Activated CD8-positive, alpha-beta T cell treated with anti-CD3 and anti-CD28 coated beads, Interleukin-2, amount 10 ng/mL, durations not matched to agents 7 days and 5 days (primary cell): ENCODE measurements around the gene EXT2. TPM values are rescaled to one million over a fixed set of nuclear protein-coding genes. Genes with fewer than 3 reads are reported as not detected.
A peak's percentile ranks its signal among the peaks of the same experiment; 100 is the strongest.

Experiments
- ATAC-seq: fragments of 150-1000 bp; cut with Tn5 transposase; one replicate; pipeline ENCODE4 v1.10.0; 2021; ENCODE audit warnings: moderate library complexity
- CTCF ChIA-PET: fragments of 350-600 bp; sonication (Branson Sonifier 250); formaldehyde crosslinking; loops from one replicate; lab custom pipeline; 2021; ENCODE audit warnings: antibody characterized with exemption; lab: Charles Lee
- POLR2A ChIA-PET: fragments of 350-600 bp; sonication (Branson Sonifier 250); formaldehyde crosslinking; loops from one replicate; lab custom pipeline; 2021; ENCODE audit warnings: antibody characterized with exemption; lab: Charles Lee
- DNase-seq: peaks from one replicate; pipeline ENCODE4 v3.0.0-alpha.2; 2020
- H3K27ac Mint-ChIP-seq: one replicate; pipeline ENCODE4 v1.8.0; 2021; ENCODE audit warnings: mild to moderate bottlenecking, mixed read lengths
- H3K27me3 Mint-ChIP-seq: one replicate; pipeline ENCODE4 v1.8.0; 2021; ENCODE audit warnings: low read depth, mixed read lengths
- H3K36me3 Mint-ChIP-seq: one replicate; pipeline ENCODE4 v1.8.0; 2021; ENCODE audit warnings: low read depth, mixed read lengths
- H3K4me1 Mint-ChIP-seq: one replicate; pipeline ENCODE4 v1.8.0; 2021; ENCODE audit warnings: low read depth, mixed read lengths
- H3K4me3 Mint-ChIP-seq: one replicate; pipeline ENCODE4 v1.8.0; 2021; ENCODE audit warnings: mild to moderate bottlenecking, mixed read lengths
- H3K9me3 Mint-ChIP-seq: one replicate; pipeline ENCODE4 v1.8.0; 2022; ENCODE audit warnings: mixed read lengths; ENCODE audit not compliant: insufficient read depth
- total RNA-seq, 2 experiments: library from RNA; stranded (reverse); gene quantifications; one replicate each; pipeline ENCODE4 v1.2.3, GENCODE V29; 2021

EXT2 gene
- total RNA-seq, result 10 to 100 TPM; 18.4 to 22.5 TPM

GRCh38 chr11:44095506-44096359 is at the start of gene EXT2:
Gene EXT2 (plus strand): TSS chr11:44095678. CDS start chr11:44107713, 12,035 bp downstream.
- peak within 1 kb of the TSS; percentile 83 for H3K4me3 Mint-ChIP-seq
- H3K27me3 Mint-ChIP-seq, result peaks cover 9% of the 10 kb centered on the region
- H3K9me3 Mint-ChIP-seq, result no peaks in the 10 kb centered on the region
- H3K27ac Mint-ChIP-seq, result no peak within 1 kb of the TSS
- DNase-seq (peak; percentile 88), ATAC-seq (peak; percentile 97)
- POLR2A ChIA-PET, result no interaction called here
- CTCF ChIA-PET, result interaction anchor here (0.8 to 4.6 kb wide), 23 partner anchors 10 to 443 kb away, joined by 3 to 94 read pairs (median 5); no protein-coding TSS in a partner anchor
- no peaks in the 10 kb centered on the region for H3K36me3 Mint-ChIP-seq
- H3K4me1 Mint-ChIP-seq, result peaks cover 26% of the 10 kb centered on the region

DNA sequence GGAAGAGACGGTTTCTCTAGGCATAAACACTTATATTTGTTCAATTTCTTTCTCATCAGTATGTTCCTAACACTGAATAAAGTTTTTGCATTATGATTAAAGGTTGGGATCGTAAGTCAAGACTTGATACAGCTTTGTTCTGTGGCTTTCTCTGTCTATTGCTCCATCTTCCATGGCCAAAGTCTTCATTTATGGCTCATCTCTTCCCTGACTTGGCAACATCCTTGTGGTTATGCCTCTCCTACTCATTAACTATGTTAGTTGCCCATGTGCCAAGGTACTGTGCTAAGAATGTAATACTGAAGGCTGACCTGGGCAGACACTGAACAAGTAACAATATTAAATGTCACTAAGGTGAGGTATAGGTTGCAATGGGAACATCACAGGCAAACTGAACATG is 49.3 kb upstream of the EXT2 start:
- H3K36me3 Mint-ChIP-seq, result no peaks in the 10 kb centered on the region
- no peak for DNase-seq
- ATAC-seq, result no peak

GRCh38 chr11:44047298-44047697 is 48.2 kb upstream of the EXT2 start:
- POLR2A ChIA-PET, result interaction anchor here (0.7 kb wide), 1 partner anchor 107 kb away, joined by 3 read pairs; no protein-coding TSS in a partner anchor
- CTCF ChIA-PET, result no interaction called here
- ATAC-seq, result no peak

More for the DNA sequence above, 49.3 kb upstream of the EXT2 start:
- peaks cover 3% of the 10 kb centered on the region for H3K27me3 Mint-ChIP-seq
- H3K27ac Mint-ChIP-seq, result no peak overlapping the region
- CTCF ChIA-PET, result no interaction called here
- no peaks in the 10 kb centered on the region for H3K4me1 Mint-ChIP-seq
- H3K4me3 Mint-ChIP-seq, result no peak overlapping the region
- peaks cover 3% of the 10 kb centered on the region for H3K9me3 Mint-ChIP-seq
- POLR2A ChIA-PET, result no interaction called here

DNA sequence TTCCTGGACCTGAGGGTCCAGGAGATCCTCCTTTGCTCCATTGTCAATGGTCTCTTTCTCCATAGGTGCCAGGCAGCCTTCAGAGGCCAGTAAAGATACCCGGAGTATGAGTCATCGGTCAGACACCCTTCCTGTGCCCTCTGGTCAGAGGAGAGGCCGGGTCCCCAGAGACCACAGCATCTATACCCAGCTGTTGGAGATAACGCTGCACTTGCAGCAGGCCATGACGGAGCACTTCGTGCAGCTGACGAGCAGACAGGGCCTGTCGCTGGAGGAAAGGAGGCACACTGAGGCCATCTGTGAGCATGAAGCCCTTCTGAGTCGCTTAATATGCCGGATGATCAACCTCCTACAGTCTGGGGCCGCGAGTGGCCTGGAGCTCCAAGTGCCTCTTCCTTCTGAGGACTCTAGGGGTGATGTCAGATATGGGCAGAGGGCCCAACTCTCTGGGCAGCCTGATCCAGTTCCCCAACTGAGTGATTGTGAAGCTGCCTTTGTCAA is 47.5 kb upstream of the EXT2 start, which contains the start of gene ACCSL:
Gene ACCSL, plus strand, starts transcription at position 51 of the 501 bp plus-strand sequence. Its CDS starts 56 bp downstream, at position 107.
- ChIA-PET POLR2A (no interaction called here), CTCF (no interaction called here)
- no peak for ATAC-seq
- H3K27ac Mint-ChIP-seq, result no peak within 1 kb of the TSS
- no peaks in the 10 kb centered on the region for H3K9me3 Mint-ChIP-seq
- no peaks in the 10 kb centered on the region for H3K4me1 Mint-ChIP-seq
- peaks cover 3% of the 10 kb centered on the region for H3K27me3 Mint-ChIP-seq
- H3K36me3 Mint-ChIP-seq, result no peaks in the 10 kb centered on the region
- DNase-seq, result no peak
- H3K4me3 Mint-ChIP-seq, result no peak within 1 kb of the TSS

More at GRCh38 chr11:44047298-44047697, 48.2 kb upstream of the EXT2 start:
- H3K27ac Mint-ChIP-seq, result no peak overlapping the region
- H3K4me1 Mint-ChIP-seq, result no peaks in the 10 kb centered on the region
- no peaks in the 10 kb centered on the region for H3K9me3 Mint-ChIP-seq
- H3K4me3 Mint-ChIP-seq, result no peak overlapping the region
- H3K36me3 Mint-ChIP-seq, result no peaks in the 10 kb centered on the region
- H3K27me3 Mint-ChIP-seq, result peaks cover 3% of the 10 kb centered on the region
- no peak for DNase-seq

GRCh38 chr11:44049832-44050231 is 45.6 kb upstream of the EXT2 start:
- Mint-ChIP-seq H3K27ac (no peak overlapping the region), H3K9me3 (no peaks in the 10 kb centered on the region), H3K36me3 (no peaks in the 10 kb centered on the region), H3K4me1 (no peaks in the 10 kb centered on the region), H3K27me3 (no peaks in the 10 kb centered on the region), H3K4me3 (no peak overlapping the region)
- no peak for DNase-seq
- no peak for ATAC-seq
- ChIA-PET POLR2A (no interaction called here), CTCF (no interaction called here)

GRCh38 chr11:44051171-44051570 is 44.3 kb upstream of the EXT2 start:
- Mint-ChIP-seq H3K4me1 (no peaks in the 10 kb centered on the region), H3K4me3 (no peak overlapping the region), H3K9me3 (no peaks in the 10 kb centered on the region), H3K27me3 (peaks cover 3% of the 10 kb centered on the region), H3K36me3 (no peaks in the 10 kb centered on the region), H3K27ac (no peak overlapping the region)
- ATAC-seq (no peak), DNase-seq (no peak)
- ChIA-PET CTCF (no interaction called here), POLR2A (no interaction called here)

- Mint-ChIP-seq H3K27me3 (peaks cover 3% of the 10 kb centered on the region), H3K9me3 (no peaks in the 10 kb centered on the region), H3K4me1 (no peaks in the 10 kb centered on the region), H3K27ac (no peak overlapping the region), H3K4me3 (no peak overlapping the region), H3K36me3 (no peaks in the 10 kb centered on the region)
- POLR2A ChIA-PET, result no interaction called here
- CTCF ChIA-PET, result interaction anchor here (0.9 to 2.7 kb wide), 3 partner anchors 37 to 82 kb away, joined by 3 to 12 read pairs (median 3); partner anchors contain the start of gene EXT2
- DNase-seq, result no peak
- no peak for ATAC-seq
These were observed 38.1 kb upstream of the EXT2 start for GRCh38 chr11:44057340-44057739.

DNA sequence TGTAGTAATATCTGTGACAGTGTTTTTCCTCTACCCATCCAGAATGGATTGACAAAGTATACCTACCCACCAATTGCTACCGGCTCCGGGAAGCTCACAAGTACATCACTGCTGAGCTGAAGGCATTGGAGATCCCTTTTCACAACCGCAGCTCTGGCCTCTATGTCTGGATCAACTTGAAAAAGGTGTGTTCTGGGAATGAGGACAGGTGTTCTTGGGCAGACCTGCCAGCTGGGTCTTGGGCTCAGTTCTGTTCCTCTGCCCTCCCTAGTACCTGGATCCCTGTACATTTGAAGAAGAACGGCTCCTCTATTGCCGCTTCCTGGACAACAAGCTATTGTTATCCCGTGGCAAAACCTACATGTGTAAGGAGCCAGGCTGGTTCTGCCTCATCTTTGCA is 37.2 kb upstream of the EXT2 start:
- no peak overlapping the region for H3K27ac Mint-ChIP-seq
- CTCF ChIA-PET, result interaction anchor here (1.4 to 2.7 kb wide), 2 partner anchors 36 to 75 kb away, joined by 3 to 12 read pairs; partner anchors contain the start of gene EXT2
- POLR2A ChIA-PET, result no interaction called here
- DNase-seq (no peak), ATAC-seq (no peak)
- no peaks in the 10 kb centered on the region for H3K4me1 Mint-ChIP-seq
- H3K36me3 Mint-ChIP-seq, result no peaks in the 10 kb centered on the region
- peaks cover 3% of the 10 kb centered on the region for H3K27me3 Mint-ChIP-seq
- no peak overlapping the region for H3K4me3 Mint-ChIP-seq
- H3K9me3 Mint-ChIP-seq, result no peaks in the 10 kb centered on the region

DNA sequence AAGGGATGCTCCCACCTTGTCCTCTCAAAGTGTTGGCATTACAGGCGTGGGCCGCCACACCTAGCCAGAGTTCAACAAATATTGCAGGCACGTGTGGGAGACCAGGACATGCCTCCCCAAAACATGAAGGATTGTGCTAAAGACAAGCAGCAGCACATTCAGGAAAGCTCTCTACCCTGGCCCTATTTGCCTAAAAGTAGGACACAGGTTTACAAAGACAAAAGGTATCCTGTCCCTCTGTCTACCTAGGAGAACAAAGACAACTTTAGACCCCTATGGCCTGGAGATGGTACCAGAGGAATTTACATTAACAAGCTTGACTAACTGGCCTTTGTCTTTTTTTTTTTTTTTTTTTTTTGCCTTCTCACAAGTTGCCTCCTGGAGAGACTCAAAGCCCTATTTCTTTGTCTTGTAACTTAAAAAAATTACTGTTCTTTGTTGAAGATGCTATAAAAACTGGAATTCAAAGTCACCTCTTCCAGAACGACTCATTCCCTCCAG is 30.3 kb upstream of the EXT2 start:
- ATAC-seq, result no peak

DNA sequence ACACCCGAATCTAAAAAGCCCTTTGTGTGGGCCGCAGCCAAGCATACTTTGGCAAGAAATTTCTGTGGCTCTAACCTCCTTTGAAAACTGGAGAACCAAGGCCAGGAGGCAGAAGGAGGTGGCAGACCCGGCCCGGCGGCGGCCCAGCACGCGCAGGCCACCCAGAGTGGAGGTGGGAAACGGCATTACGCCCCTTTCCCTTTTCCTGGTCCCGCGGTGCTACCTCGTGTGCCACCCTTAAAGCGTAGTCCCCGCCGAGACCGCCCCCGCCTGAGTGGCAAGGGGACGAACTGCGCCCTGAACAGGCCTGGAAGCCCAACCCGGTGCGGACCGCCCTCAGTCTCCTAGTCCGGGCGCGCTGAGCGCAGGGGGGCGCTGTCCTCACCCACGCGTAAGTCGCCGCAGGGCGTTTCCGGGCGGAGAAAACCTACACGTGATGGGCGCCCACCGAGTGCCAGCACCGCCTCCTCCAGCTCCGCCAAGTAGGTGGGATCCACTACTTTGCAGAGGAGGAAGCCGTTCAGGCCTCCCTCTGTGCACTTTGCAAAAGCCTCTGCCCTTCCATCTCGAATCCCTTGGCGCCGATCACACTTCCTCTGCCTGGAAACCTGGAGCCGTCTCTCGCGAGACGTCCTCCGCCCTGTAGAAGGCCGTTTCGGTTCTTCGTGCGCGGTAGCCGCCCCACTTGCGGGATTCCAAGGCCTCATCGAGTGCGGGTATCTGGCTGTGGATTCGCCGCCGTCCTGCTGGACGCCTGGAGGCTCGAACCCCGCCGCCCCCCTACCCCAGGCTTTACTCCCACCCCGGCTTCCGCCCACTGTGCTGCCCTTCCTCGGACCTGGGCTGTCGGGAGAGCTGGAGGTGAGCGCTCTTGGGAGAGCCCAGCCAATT is 29.4 kb upstream of the EXT2 start, which contains the start of gene ACCS:
Gene ACCS, plus strand, starts transcription at position 430 of the 891 bp plus-strand sequence. CDS start 1,358 bp downstream, outside the sequence.
- H3K9me3 Mint-ChIP-seq, result no peaks in the 10 kb centered on the region
- H3K4me1 Mint-ChIP-seq, result peaks cover 26% of the 10 kb centered on the region
- DNase-seq (peak; percentile 93), ATAC-seq (peak; percentile 97)
- ChIA-PET POLR2A (interaction anchor here (0.6 kb wide), 1 partner anchor 292 kb away, joined by 3 read pairs; no protein-coding TSS in a partner anchor), CTCF (interaction anchor here (1.1 to 2.2 kb wide), 5 partner anchors 20 to 40 kb away, joined by 3 to 10 read pairs (median 7); no protein-coding TSS in a partner anchor)
- no peaks in the 10 kb centered on the region for H3K36me3 Mint-ChIP-seq
- H3K27ac Mint-ChIP-seq, result peak within 1 kb of the TSS; percentile 87
- H3K27me3 Mint-ChIP-seq, result peaks cover 6% of the 10 kb centered on the region
- H3K4me3 Mint-ChIP-seq, result peak within 1 kb of the TSS; percentile 82

More for the DNA sequence above, 30.3 kb upstream of the EXT2 start:
- H3K27ac Mint-ChIP-seq, result peak overlapping the region; percentile 87
- ChIA-PET CTCF (interaction anchor here (2.2 kb wide), 1 partner anchor 29 kb away, joined by 10 read pairs; no protein-coding TSS in a partner anchor), POLR2A (no interaction called here)
- H3K27me3 Mint-ChIP-seq, result peaks cover 6% of the 10 kb centered on the region
- no peaks in the 10 kb centered on the region for H3K9me3 Mint-ChIP-seq
- H3K4me1 Mint-ChIP-seq, result peaks cover 26% of the 10 kb centered on the region
- H3K4me3 Mint-ChIP-seq, result peak overlapping the region; percentile 82
- no peak for DNase-seq
- no peaks in the 10 kb centered on the region for H3K36me3 Mint-ChIP-seq

GRCh38 chr11:44066732-44067141 is 28.7 kb upstream of the EXT2 start:
- ATAC-seq (no peak), DNase-seq (no peak)
- H3K4me3 Mint-ChIP-seq, result peak overlapping the region; percentile 82
- H3K36me3 Mint-ChIP-seq, result no peaks in the 10 kb centered on the region
- H3K27ac Mint-ChIP-seq, result peak overlapping the region; percentile 87
- peaks cover 6% of the 10 kb centered on the region for H3K27me3 Mint-ChIP-seq
- H3K9me3 Mint-ChIP-seq, result no peaks in the 10 kb centered on the region
- POLR2A ChIA-PET, result no interaction called here
- CTCF ChIA-PET, result interaction anchor here (1.1 to 2.2 kb wide), 6 partner anchors 19 to 39 kb away, joined by 3 to 10 read pairs (median 6); no protein-coding TSS in a partner anchor
- peaks cover 26% of the 10 kb centered on the region for H3K4me1 Mint-ChIP-seq
